HG03378 (cell line): ENCODE results near the gene GAS6.

ENCODE experiments used
- ATAC-seq: cut with Tn5 transposase; IDR thresholded peaks from one replicate; pipeline ENCODE4 v1.9.1; 2021; ENCODE audit warnings: mild to moderate bottlenecking, moderate library complexity; ENCODE audit not compliant: unreplicated experiment

The GAS6 gene

GRCh38 chr13:113888701-113889330 lies 24.9 kb upstream of the GAS6 start:
- no peak for ATAC-seq

GRCh38 chr13:113887700-113888201 lies 23.9 kb upstream of the GAS6 start:
- no peak for ATAC-seq

GRCh38 chr13:113886561-113887112 lies 22.8 kb upstream of the GAS6 start:
- no peak for ATAC-seq

- ATAC-seq: no peak
These were observed 20.9 kb upstream of the GAS6 start for GRCh38 chr13:113884821-113885220.

GRCh38 chr13:113883921-113884804 lies 20.3 kb upstream of the GAS6 start:
- ATAC-seq: no peak

- no peak for ATAC-seq
These were observed 19.5 kb upstream of the GAS6 start for GRCh38 chr13:113883314-113883811.

GRCh38 chr13:113882716-113883115 lies 18.8 kb upstream of the GAS6 start:
- no peak for ATAC-seq

- ATAC-seq: no peak
These were observed 18.4 kb upstream of the GAS6 start for GRCh38 chr13:113882267-113882630.

GRCh38 chr13:113881614-113882266 lies 17.9 kb upstream of the GAS6 start:
- no peak for ATAC-seq

GRCh38 chr13:113880651-113881611 lies 17.1 kb upstream of the GAS6 start:
- ATAC-seq: no peak

- no peak for ATAC-seq
These were observed 15.9 kb upstream of the GAS6 start for GRCh38 chr13:113879494-113880360.

- ATAC-seq: no peak
These were observed 15.1 kb upstream of the GAS6 start for GRCh38 chr13:113879017-113879416.

- ATAC-seq: no peak
These were observed 13.5 kb upstream of the GAS6 start for GRCh38 chr13:113877149-113877990.

GRCh38 chr13:113876346-113877148 lies 12.7 kb upstream of the GAS6 start:
- ATAC-seq: no peak

GRCh38 chr13:113875837-113876281 lies 12.0 kb upstream of the GAS6 start:
- no peak for ATAC-seq

GRCh38 chr13:113875429-113875815 lies 11.5 kb upstream of the GAS6 start:
- no peak for ATAC-seq
